Psoas muscle (tissue), 8 donors: ENCODE results near the gene TYROBP. TPM values are rescaled to one million over a fixed set of nuclear protein-coding genes. Genes with fewer than 3 reads are reported as not detected.
"Not testable (repeated sequence)": the region's sequence is repeated elsewhere in the genome, so short reads cannot be mapped to it uniquely, and the experiment has no call there.

Experiments
- ATAC-seq, 4 donors: fragments of 200-7000 bp; cut with Tn5 transposase; one replicate each; pipeline ENCODE4 v1.9.1; 2020; ENCODE audit warnings: moderate library complexity in 3 of 4, mild to moderate bottlenecking in 2 of 4
- DNase-seq, 2 donors: peaks; one replicate each; pipeline ENCODE4 v3.0.0-alpha.2; 2020
- H3K27ac ChIP-seq: fragments of 200-600 bp; one replicate; pipeline ENCODE4 v1.8.0; 2022
- H3K27me3 ChIP-seq, 3 donors: fragments of 200-600 bp in 1 of 3; one replicate each; pipeline versions ENCODE4 v1.6.1 to v1.8.0; 2013 to 2022; ENCODE audit warnings: low read length in 2 of 3, mild to moderate bottlenecking in 2 of 3, moderate library complexity in 1 of 3; ENCODE audit not compliant: insufficient read depth in 3 of 3
- H3K36me3 ChIP-seq, 2 donors: fragments of 200-600 bp in 1 of 2; one replicate each; pipeline versions ENCODE4 v1.6.1 to v1.8.0; 2013 to 2022; ENCODE audit warnings: low read depth in 1 of 2, mild to moderate bottlenecking in 1 of 2, moderate library complexity in 1 of 2; ENCODE audit not compliant: insufficient read depth in 1 of 2
- H3K4me1 ChIP-seq: fragments of 200-600 bp; one replicate; pipeline ENCODE4 v1.8.0; 2022
- H3K4me3 ChIP-seq: fragments of 200-600 bp; one replicate; pipeline ENCODE4 v1.8.0; 2022; ENCODE audit warnings: mild to moderate bottlenecking
- H3K9me3 ChIP-seq: fragments of 200-600 bp; one replicate; pipeline ENCODE4 v1.8.0; 2022
- WGBS, 3 donors: extraction: QIAGEN DNeasy Blood & Tissue Kit; methylation state at CpG; one replicate each; pipeline versions ENCODE4 v1.1.6 to v1.1.7; 2013; 5-methylcytosine and 5-hydroxymethylcytosine counted together
- intact Hi-C, 2 donors: fragments of 100-400 bp; cut with DNase I; formaldehyde crosslinking; loops; one replicate each; pipeline versions ENCODE4 v1.11.0 to v1.14.2; 2022
- polyA plus RNA-seq, 3 donors: library from polyadenylated mRNA; stranded (reverse); fragments of 200-250 nt; gene quantifications; one replicate each; pipeline ENCODE4 v1.2.3, GENCODE V29; 2013
- total RNA-seq, 4 donors: library from RNA; stranded (reverse); fragmentation: NEBNext Ultra II Directional in 2 of 4; extraction: Animal tissue kit (Norgen Biotek cat#: 25700) in 2 of 4; gene quantifications; one replicate each; pipeline versions ENCODE4 v1.2.1 to v1.2.4, GENCODE V29; 2021 to 2023
- TF ChIP-seq, protein P1 (sequence below): fragments of 200-600 bp; IDR thresholded peaks from one replicate; pipeline ENCODE4 v1.8.0; 2022; ENCODE audit warnings: antibody characterized with exemption
- donor health status: healthy with polysubstance abuse.
- donor health status: DM: no; HTN: no; CAD: no; lungs with moderate emphysema.
- donor health status: Bipolar disorder and iron deficiency.
- donor health status: healthy.
- donor health status: DM: yes; HTN: yes; CAD: no.
- donor health status: DM: no; HTN: no; CAD: no.
- donor health status: DM: no; HTN: no; CAD: no.
- donor health status: DM: yes; HTN: yes; CAD: no.

TYROBP gene
- total and polyA plus RNA-seq, 7 donors = 7.8 to 22.1 (median 11.9) TPM

DNA sequence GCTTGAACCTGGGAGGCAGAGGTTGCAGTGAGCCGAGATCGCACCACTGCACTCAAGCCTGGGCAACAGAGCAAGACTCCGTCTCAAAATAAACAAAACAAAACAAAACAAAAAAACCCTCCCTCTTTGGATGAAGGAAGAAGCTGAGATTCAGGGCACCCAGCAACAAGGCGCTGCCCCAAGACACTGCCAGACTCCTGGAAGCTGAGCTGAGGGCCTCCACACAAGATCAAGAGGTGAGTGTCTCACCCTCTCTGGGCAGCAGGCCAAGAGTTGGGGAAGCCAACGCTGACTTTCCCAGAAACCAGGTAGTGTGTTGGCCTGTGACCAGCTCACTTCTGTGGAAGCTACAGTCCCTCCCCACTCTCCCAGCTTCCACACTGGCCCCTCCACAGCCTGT is 3.7 kb upstream of the TYROBP start:
- Histone ChIP-seq H3K27me3 (peaks cover 0 to 7% (median under 1%) of the 10 kb centered on the region in 3 donors), H3K27ac (no peak overlapping the region)
- no peak for DNase-seq

DNA sequence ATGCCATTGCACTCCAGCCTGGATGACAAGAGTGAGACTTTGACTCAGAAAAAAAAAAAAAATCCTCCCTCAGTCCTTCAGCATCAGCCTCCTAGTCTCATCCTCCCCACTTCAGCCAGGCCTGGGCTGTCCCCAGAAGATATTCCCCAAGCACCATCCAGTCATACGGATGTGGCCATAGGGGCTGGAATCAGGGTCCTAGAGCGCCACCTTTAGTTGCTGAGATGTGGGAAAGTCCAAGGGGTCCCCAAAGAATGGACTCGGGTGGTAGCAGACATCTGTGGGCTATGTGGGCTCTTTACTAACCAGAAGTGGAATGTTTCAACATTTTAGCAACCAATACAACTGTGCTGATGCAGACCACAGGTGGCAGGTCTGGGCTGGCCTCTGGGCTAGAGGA is 3.1 kb upstream of the TYROBP start:
- H3K27me3 ChIP-seq = peaks cover 0 to 6% (median 0%) of the 10 kb centered on the region in 3 donors
- H3K27ac ChIP-seq = no peak overlapping the region
- no peaks in the 10 kb centered on the region for H3K36me3 ChIP-seq
- intact Hi-C loops = no loop called here
- no peaks in the 10 kb centered on the region for H3K4me1 ChIP-seq
- no peak for DNase-seq
- no peak overlapping the region for H3K4me3 ChIP-seq
- WGBS, 3 donors = 30 to 49% (median 31%) methylated on average over 3 of the region's 3 CpGs
- H3K9me3 ChIP-seq = no peaks in the 10 kb centered on the region
- TF ChIP-seq, protein P1, sequence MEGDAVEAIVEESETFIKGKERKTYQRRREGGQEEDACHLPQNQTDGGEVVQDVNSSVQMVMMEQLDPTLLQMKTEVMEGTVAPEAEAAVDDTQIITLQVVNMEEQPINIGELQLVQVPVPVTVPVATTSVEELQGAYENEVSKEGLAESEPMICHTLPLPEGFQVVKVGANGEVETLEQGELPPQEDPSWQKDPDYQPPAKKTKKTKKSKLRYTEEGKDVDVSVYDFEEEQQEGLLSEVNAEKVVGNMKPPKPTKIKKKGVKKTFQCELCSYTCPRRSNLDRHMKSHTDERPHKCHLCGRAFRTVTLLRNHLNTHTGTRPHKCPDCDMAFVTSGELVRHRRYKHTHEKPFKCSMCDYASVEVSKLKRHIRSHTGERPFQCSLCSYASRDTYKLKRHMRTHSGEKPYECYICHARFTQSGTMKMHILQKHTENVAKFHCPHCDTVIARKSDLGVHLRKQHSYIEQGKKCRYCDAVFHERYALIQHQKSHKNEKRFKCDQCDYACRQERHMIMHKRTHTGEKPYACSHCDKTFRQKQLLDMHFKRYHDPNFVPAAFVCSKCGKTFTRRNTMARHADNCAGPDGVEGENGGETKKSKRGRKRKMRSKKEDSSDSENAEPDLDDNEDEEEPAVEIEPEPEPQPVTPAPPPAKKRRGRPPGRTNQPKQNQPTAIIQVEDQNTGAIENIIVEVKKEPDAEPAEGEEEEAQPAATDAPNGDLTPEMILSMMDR = no peak
- ATAC-seq = no peak

More for the DNA sequence above, 3.7 kb upstream of the TYROBP start:
- H3K4me1 ChIP-seq = no peaks in the 10 kb centered on the region
- H3K36me3 ChIP-seq = no peaks in the 10 kb centered on the region
- WGBS, 3 donors = 64 to 75% (median 70%) methylated on average over 5 of the region's 5 CpGs
- no peaks in the 10 kb centered on the region for H3K9me3 ChIP-seq
- intact Hi-C loops = no loop called here
- no peak overlapping the region for H3K4me3 ChIP-seq
- no peak for ATAC-seq
- TF ChIP-seq, protein P1 = no peak

DNA sequence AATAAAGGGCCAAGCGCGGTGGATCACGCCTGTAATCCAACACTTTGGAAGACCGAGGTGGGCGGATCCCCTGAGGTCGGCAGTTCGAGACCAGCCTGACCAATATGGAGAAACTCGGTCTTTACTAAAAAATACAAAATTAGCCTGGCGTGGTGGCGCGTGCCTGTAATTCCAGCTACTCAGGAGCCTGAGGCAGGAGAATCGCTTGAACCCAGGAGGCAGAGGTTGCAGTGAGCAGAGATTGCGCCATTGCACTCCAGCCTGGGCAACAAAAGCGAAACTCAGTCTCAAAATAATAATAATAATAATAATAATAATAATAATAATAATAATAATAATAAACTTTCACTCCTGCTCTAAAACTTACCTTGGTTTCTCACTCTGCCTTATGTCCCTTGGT is 2.3 kb upstream of the TYROBP start:
- DNase-seq, ATAC-seq, H3K9me3 ChIP-seq, H3K27me3 ChIP-seq, H3K36me3 ChIP-seq, H3K27ac ChIP-seq, H3K4me1 ChIP-seq, H3K4me3 ChIP-seq, intact Hi-C loops: not testable (repeated sequence)
- 86 to 91% (median 89%) methylated on average over 14 of the region's 14 CpGs for WGBS, 3 donors

DNA sequence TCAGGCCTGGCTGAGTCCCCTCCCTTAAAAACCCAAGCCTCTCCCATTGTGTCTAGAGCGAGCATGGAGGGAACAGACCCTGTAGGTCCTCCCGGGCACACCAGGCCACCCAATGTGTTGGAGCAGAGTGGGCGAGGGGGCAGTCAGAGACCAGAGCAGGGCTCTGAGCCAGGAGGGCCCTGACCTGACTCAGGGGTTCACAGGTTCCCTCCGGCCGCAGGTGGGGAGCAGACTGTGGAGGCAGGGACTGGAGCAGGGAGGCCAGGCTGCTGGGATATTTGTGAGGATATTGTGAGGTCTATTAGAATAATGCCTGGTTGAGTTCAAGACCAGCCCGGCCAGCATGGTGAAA is 1.6 kb upstream of the TYROBP start:
- TF ChIP-seq, protein P1 = no peak
- H3K4me3 ChIP-seq = no peak overlapping the region
- DNase-seq = no peak
- whole genome bisulfite sequencing, 3 donors = 48 to 64% (median 49%) methylated on average over 6 of the region's 6 CpGs
- no peaks in the 10 kb centered on the region for H3K9me3 ChIP-seq
- ATAC-seq = no peak
- intact Hi-C loops = no loop called here
- no peaks in the 10 kb centered on the region for H3K36me3 ChIP-seq
- no peak overlapping the region for H3K27ac ChIP-seq
- H3K4me1 ChIP-seq = no peaks in the 10 kb centered on the region
- peaks cover 0 to 4% (median 0%) of the 10 kb centered on the region in 3 donors for H3K27me3 ChIP-seq

DNA sequence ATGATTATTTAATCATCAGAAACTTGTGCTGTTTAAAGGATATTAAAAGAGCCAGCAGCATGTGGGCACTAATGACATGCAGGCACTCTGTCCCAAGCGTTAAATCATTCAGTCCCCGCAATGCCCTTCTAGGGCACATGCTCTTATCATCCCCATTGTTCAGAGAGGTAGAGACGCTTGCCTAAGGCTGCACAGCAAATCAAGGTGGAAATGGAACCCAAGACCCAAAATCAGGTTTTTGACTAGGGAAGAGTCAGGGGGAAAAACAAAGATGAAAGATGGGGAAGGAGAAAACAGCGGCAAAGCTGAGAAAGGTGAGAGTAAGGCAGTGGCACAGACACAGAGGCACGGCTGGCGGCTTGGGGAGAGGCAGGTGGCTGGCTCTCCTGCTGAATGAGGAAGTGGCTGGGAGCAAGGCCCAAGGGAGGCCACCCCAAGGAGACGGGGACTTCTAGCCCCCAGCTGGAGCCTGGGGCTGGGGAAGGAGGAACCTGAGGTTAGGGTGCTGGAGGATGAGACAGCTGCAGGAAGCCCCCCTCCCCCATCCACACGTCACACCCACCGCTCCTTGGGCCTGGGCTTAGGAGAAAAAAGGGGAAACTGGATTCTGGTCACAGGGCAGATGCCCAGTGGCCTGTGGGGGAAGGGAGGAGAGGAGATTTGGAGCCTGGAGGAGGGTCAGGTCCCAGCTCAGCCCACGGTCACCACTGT is 1.0 kb upstream of the TYROBP start:
- Histone ChIP-seq H3K4me1 (no peaks in the 10 kb centered on the region), H3K4me3 (no peak overlapping the region)
- WGBS, 3 donors = 53 to 66% (median 54%) methylated on average over 10 of the region's 10 CpGs

More for the DNA sequence above, 1.0 kb upstream of the TYROBP start:
- intact Hi-C loops = no loop called here
- Histone ChIP-seq H3K9me3 (no peaks in the 10 kb centered on the region), H3K27ac (no peak overlapping the region), H3K27me3 (no peaks in the 10 kb centered on the region), H3K36me3 (no peaks in the 10 kb centered on the region)
- DNase-seq (peak; percentile 72 to 84), ATAC-seq (peak; percentile 53 to 70 (median 59))
- TF ChIP-seq, protein P1 = no peak
